Measurements from ENCODE around the gene ATF3. TPM values are rescaled to one million over a fixed set of nuclear protein-coding genes. Genes with fewer than 3 reads are reported as not detected.

ATF3 gene
- total and polyA plus RNA-seq, 2 donors (not counting 1 experiment from before 2014, with no cell fraction given), result 33.8 to 35.7 TPM

DNA sequence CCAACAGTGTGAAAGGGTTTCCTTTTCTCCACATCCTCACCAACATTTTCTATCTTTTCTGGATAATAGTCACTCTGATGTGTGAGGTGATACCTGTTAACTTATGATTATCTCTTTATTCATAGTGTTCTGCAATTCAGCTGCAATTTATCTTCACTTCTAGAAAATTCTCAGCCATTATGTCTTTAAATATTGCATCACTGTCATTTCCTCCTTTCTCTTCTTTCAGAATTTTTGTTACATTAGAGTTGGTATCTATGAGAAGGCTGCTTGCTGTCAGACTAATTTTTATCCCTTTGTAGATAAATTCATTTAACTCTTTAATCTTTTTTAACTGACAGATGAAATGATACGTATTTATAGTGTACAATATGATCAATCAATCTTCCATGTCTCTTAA is 30.5 kb upstream of the ATF3 start:
- DNase-seq (ENCODE audit: low read depth in 2 of 2), result no peak
- H4K20me1 ChIP-seq (ENCODE audit: control insufficient read depth, extremely low read depth, insufficient read depth, low read length), result no peaks in the 10 kb centered on the region
- H3K4me1 ChIP-seq (ENCODE audit: control insufficient read depth, extremely low read depth, insufficient read depth, low read length), result no peaks in the 10 kb centered on the region
- no peak overlapping the region for H2AFZ ChIP-seq (ENCODE audit: low read length)
- no peak overlapping the region for H3K27ac ChIP-seq (ENCODE audit: insufficient read depth, low read length)
- no peak for TF ChIP-seq EZH2 (IDR thresholded peaks at IDR 0.05; ENCODE audit: low read length, missing control alignments)
- TF ChIP-seq, protein P1, sequence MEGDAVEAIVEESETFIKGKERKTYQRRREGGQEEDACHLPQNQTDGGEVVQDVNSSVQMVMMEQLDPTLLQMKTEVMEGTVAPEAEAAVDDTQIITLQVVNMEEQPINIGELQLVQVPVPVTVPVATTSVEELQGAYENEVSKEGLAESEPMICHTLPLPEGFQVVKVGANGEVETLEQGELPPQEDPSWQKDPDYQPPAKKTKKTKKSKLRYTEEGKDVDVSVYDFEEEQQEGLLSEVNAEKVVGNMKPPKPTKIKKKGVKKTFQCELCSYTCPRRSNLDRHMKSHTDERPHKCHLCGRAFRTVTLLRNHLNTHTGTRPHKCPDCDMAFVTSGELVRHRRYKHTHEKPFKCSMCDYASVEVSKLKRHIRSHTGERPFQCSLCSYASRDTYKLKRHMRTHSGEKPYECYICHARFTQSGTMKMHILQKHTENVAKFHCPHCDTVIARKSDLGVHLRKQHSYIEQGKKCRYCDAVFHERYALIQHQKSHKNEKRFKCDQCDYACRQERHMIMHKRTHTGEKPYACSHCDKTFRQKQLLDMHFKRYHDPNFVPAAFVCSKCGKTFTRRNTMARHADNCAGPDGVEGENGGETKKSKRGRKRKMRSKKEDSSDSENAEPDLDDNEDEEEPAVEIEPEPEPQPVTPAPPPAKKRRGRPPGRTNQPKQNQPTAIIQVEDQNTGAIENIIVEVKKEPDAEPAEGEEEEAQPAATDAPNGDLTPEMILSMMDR (conservative IDR thresholded peaks at IDR 0.05 in 1 of 2, IDR thresholded peaks at IDR 0.05 in 1 of 2; ENCODE audit: low read depth in 1 of 2, low read length in 2 of 2), result no peak
- peaks cover 2% of the 10 kb centered on the region for H3K27me3 ChIP-seq (ENCODE audit: control insufficient read depth, insufficient read depth, low read length)
- H3K9ac ChIP-seq (ENCODE audit: insufficient read depth, low read length), result no peak overlapping the region
- no peaks in the 10 kb centered on the region for H3K79me2 ChIP-seq (ENCODE audit: control insufficient read depth, insufficient read depth, low read length)
- no peak overlapping the region for H3K4me3 ChIP-seq (replicated peaks in 1 of 4; ENCODE audit: control extremely low read depth in 1 of 4, insufficient read depth in 1 of 4, low read depth in 3 of 4, low read length in 4 of 4)
- H3K4me2 ChIP-seq (ENCODE audit: extremely low read depth, insufficient read depth, low read length), result no peak overlapping the region
- H3K36me3 ChIP-seq (ENCODE audit: control insufficient read depth, insufficient read depth, low read length), result no peaks in the 10 kb centered on the region
- no peaks in the 10 kb centered on the region for H3K9me3 ChIP-seq (ENCODE audit: control insufficient read depth, insufficient read depth, low read depth, low read length)

DNA sequence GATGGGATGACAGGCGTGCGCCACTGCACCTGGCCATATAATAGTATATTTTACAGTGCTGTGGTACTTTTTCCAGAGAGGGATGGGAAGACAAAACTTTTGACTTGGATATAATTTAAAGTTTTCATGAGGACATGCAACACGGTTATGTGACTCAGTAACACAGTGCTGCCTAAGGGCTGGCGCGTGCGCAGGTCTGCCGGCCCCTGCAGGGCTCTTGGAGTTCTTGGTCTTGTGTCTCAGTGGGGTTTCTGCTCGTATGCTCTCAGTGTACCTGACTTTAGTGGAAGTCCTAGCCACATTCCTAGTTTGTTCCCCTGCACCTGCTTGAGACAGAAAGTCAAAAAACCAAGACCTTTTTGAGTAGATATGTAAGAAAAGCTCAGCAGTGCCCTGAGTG is 27.5 kb upstream of the ATF3 start:
- H3K9ac ChIP-seq (ENCODE audit: insufficient read depth, low read length), result no peak overlapping the region
- no peaks in the 10 kb centered on the region for H3K36me3 ChIP-seq (ENCODE audit: control insufficient read depth, insufficient read depth, low read length)
- no peak overlapping the region for H3K4me2 ChIP-seq (ENCODE audit: extremely low read depth, insufficient read depth, low read length)
- DNase-seq (ENCODE audit: low read depth in 2 of 2), result no peak
- H3K9me3 ChIP-seq (ENCODE audit: control insufficient read depth, insufficient read depth, low read depth, low read length), result no peaks in the 10 kb centered on the region
- TF ChIP-seq EZH2 (IDR thresholded peaks at IDR 0.05; ENCODE audit: low read length, missing control alignments), result no peak
- TF ChIP-seq, protein P1 (conservative IDR thresholded peaks at IDR 0.05 in 1 of 2, IDR thresholded peaks at IDR 0.05 in 1 of 2; ENCODE audit: low read depth in 1 of 2, low read length in 2 of 2), result no peak
- no peak overlapping the region for H2AFZ ChIP-seq (ENCODE audit: low read length)
- H3K27me3 ChIP-seq (ENCODE audit: control insufficient read depth, insufficient read depth, low read length), result peaks cover 5% of the 10 kb centered on the region
- no peak overlapping the region for H3K27ac ChIP-seq (ENCODE audit: insufficient read depth, low read length)
- H3K79me2 ChIP-seq (ENCODE audit: control insufficient read depth, insufficient read depth, low read length), result no peaks in the 10 kb centered on the region
- no peaks in the 10 kb centered on the region for H3K4me1 ChIP-seq (ENCODE audit: control insufficient read depth, extremely low read depth, insufficient read depth, low read length)
- no peak overlapping the region for H3K4me3 ChIP-seq (replicated peaks in 1 of 4; ENCODE audit: control extremely low read depth in 1 of 4, insufficient read depth in 1 of 4, low read depth in 3 of 4, low read length in 4 of 4)
- H4K20me1 ChIP-seq (ENCODE audit: control insufficient read depth, extremely low read depth, insufficient read depth, low read length), result no peaks in the 10 kb centered on the region

DNA sequence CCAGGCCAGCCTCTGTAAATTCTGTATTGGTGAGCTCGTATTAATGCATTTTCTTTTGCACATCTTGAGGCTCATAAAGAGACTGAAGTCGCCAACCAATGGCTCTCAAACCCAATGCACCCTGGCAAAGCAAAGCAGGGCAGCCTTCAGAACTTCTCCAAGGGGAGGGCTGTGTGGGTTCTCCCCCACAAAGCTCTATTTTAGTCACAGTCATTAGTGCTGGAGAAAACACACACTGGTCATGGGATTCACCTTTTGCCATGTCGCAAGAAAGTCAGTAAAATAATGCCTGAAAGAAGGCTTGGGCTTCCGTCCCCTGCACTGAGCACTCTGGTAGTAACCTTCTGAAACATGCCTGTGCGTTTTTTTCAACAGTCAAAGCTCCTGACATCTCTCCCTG is 26.3 kb upstream of the ATF3 start:
- H3K4me1 ChIP-seq (ENCODE audit: control insufficient read depth, extremely low read depth, insufficient read depth, low read length), result no peaks in the 10 kb centered on the region
- no peaks in the 10 kb centered on the region for H3K36me3 ChIP-seq (ENCODE audit: control insufficient read depth, insufficient read depth, low read length)
- no peak overlapping the region for H2AFZ ChIP-seq (ENCODE audit: low read length)
- TF ChIP-seq, protein P1 (conservative IDR thresholded peaks at IDR 0.05 in 1 of 2, IDR thresholded peaks at IDR 0.05 in 1 of 2; ENCODE audit: low read depth in 1 of 2, low read length in 2 of 2), result no peak
- no peak for TF ChIP-seq EZH2 (IDR thresholded peaks at IDR 0.05; ENCODE audit: low read length, missing control alignments)
- H3K4me2 ChIP-seq (ENCODE audit: extremely low read depth, insufficient read depth, low read length), result no peak overlapping the region
- no peak overlapping the region for H3K9ac ChIP-seq (ENCODE audit: insufficient read depth, low read length)
- H3K27me3 ChIP-seq (ENCODE audit: control insufficient read depth, insufficient read depth, low read length), result peaks cover 6% of the 10 kb centered on the region
- no peak overlapping the region for H3K4me3 ChIP-seq (replicated peaks in 1 of 4; ENCODE audit: control extremely low read depth in 1 of 4, insufficient read depth in 1 of 4, low read depth in 3 of 4, low read length in 4 of 4)
- H4K20me1 ChIP-seq (ENCODE audit: control insufficient read depth, extremely low read depth, insufficient read depth, low read length), result no peaks in the 10 kb centered on the region
- H3K9me3 ChIP-seq (ENCODE audit: control insufficient read depth, insufficient read depth, low read depth, low read length), result no peaks in the 10 kb centered on the region
- H3K27ac ChIP-seq (ENCODE audit: insufficient read depth, low read length), result no peak overlapping the region
- H3K79me2 ChIP-seq (ENCODE audit: control insufficient read depth, insufficient read depth, low read length), result no peaks in the 10 kb centered on the region
- no peak for DNase-seq (ENCODE audit: low read depth in 2 of 2)
